RWPE1 (cell line): ENCODE data around the gene COPA.

ENCODE experiments used
- CTCF ChIA-PET: fragments of 350-600 bp; sonication (Branson Sonifier 250); formaldehyde crosslinking; extraction: SDS; loops from one replicate; lab custom pipeline; 2021; lab: Yijun Ruan, JAX
- POLR2A ChIA-PET: fragments of 400-600 bp; formaldehyde crosslinking; extraction: SDS; loops from one replicate; lab custom pipeline; 2020; ENCODE audit warnings: antibody characterized with exemption; ENCODE audit not compliant: low non-redundant PET; lab: Yijun Ruan, JAX
- DNase-seq: peaks from one replicate; pipeline ENCODE4 v3.0.0; 2012; ENCODE audit warnings: low spot score
- H3K27ac ChIP-seq: fragments of 450-650 bp; 2 replicates; pipeline ENCODE4 v1.5.1; 2017
- CTCF ChIP-seq: fragments of 450-650 bp; conservative IDR thresholded peaks from 2 replicates; pipeline ENCODE4 v1.5.1; 2017; ENCODE audit warnings: low read depth, mild to moderate bottlenecking

COPA gene

GRCh38 chr1:160367934-160368923, 25.2 kb upstream of the COPA start:
- TF ChIP-seq CTCF = no peak
- POLR2A ChIA-PET = no interaction called here
- CTCF ChIA-PET = interaction anchor here (3.0 kb wide), 1 partner anchor 48 kb away, joined by 6 read pairs; no protein-coding TSS in a partner anchor
- no peak overlapping the region for H3K27ac ChIP-seq
- DNase-seq = no peak

GRCh38 chr1:160367516-160367900, 24.5 kb upstream of the COPA start:
- no peak for DNase-seq
- TF ChIP-seq CTCF = no peak
- ChIA-PET POLR2A (no interaction called here), CTCF (interaction anchor here (3.0 kb wide), 1 partner anchor 49 kb away, joined by 6 read pairs; no protein-coding TSS in a partner anchor)
- no peak overlapping the region for H3K27ac ChIP-seq

GRCh38 chr1:160366731-160367515, 23.9 kb upstream of the COPA start, which contains the start of gene NHLH1:
TSS of gene NHLH1 (plus strand) at chr1:160367071. CDS start at chr1:160370732, 3,661 bp downstream.
- no peak within 1 kb of the TSS for H3K27ac ChIP-seq
- CTCF ChIA-PET = interaction anchor here (0.8 to 3.0 kb wide), 2 partner anchors 9 to 50 kb away, joined by 3 to 6 read pairs; no protein-coding TSS in a partner anchor
- no peak for TF ChIP-seq CTCF
- DNase-seq = no peak
- POLR2A ChIA-PET = no interaction called here

GRCh38 chr1:160365325-160365724, 22.3 kb upstream of the COPA start:
- H3K27ac ChIP-seq = no peak overlapping the region
- POLR2A ChIA-PET = no interaction called here
- no peak for TF ChIP-seq CTCF
- CTCF ChIA-PET = interaction anchor here (0.8 to 1.8 kb wide), 2 partner anchors 12 to 14 kb away, joined by 4 read pairs; no protein-coding TSS in a partner anchor
- DNase-seq = no peak

GRCh38 chr1:160363951-160364735, 21.1 kb upstream of the COPA start:
- POLR2A ChIA-PET = interaction anchor here (0.6 to 0.7 kb wide), 2 partner anchors 44 to 733 kb away, joined by 4 to 5 read pairs; no protein-coding TSS in a partner anchor
- no peak for TF ChIP-seq CTCF
- H3K27ac ChIP-seq = no peak overlapping the region
- DNase-seq = no peak
- CTCF ChIA-PET = interaction anchor here (1.0 to 1.8 kb wide), 2 partner anchors 11 to 263 kb away, joined by 3 to 4 read pairs; no protein-coding TSS in a partner anchor
